H1 (cell line): ENCODE data around the gene AHI1. TPM values are rescaled to one million over a fixed set of nuclear protein-coding genes. Genes with fewer than 3 reads are reported as not detected.

Experiments
- CTCF ChIA-PET: fragments of 300-600 bp; sonication (Branson Sonifier 250); formaldehyde crosslinking; loops from one replicate; lab custom pipeline; 2021; ENCODE audit not compliant: partially characterized antibody; lab: Charles Lee
- POLR2A ChIA-PET: fragments of 300-600 bp; sonication (Branson Sonifier 250); formaldehyde crosslinking; loops from one replicate; lab custom pipeline; 2021; ENCODE audit warnings: inconsistent platforms; ENCODE audit not compliant: partially characterized antibody; lab: Charles Lee
- DNase-seq, 2 experiments: peaks; one replicate each; pipeline versions ENCODE4 v3.0.0 to v3.0.0-alpha.2; 2010 to 2022; ENCODE audit warnings: low spot score in 2 of 2, low read depth in 1 of 2, mixed read lengths in 1 of 2
- FAIRE-seq: peaks from 2 replicates; lab custom pipeline; 2011; peaks lifted over from hg19 to GRCh38; lab: Jason Lieb, UNC
- H2AFZ ChIP-seq: 2 replicates; pipeline ENCODE4 v1.8.1; 2012; ENCODE audit warnings: low read length, inconsistent platforms
- H2AK5ac ChIP-seq: 2 replicates; pipeline ENCODE4 v1.6.1; 2013; ENCODE audit warnings: low read depth, low read length
- H2BK120ac ChIP-seq: replicated peaks from 2 replicates; pipeline ENCODE3; 2013; ENCODE audit warnings: low read depth, low read length, inconsistent platforms
- H2BK12ac ChIP-seq: 2 replicates; pipeline ENCODE4 v1.6.1; 2013; ENCODE audit warnings: low read depth, low read length
- H2BK15ac ChIP-seq: 2 replicates; pipeline ENCODE4 v1.6.1; 2013; ENCODE audit warnings: low read length
- H2BK20ac ChIP-seq: 2 replicates; pipeline ENCODE4 v1.6.1; 2013; ENCODE audit warnings: low read length
- H2BK5ac ChIP-seq: 2 replicates; pipeline ENCODE4 v1.6.1; 2013; ENCODE audit warnings: low read depth, low read length
- H3K14ac ChIP-seq: 2 replicates; pipeline ENCODE4 v1.6.1; 2013; ENCODE audit warnings: inconsistent platforms; ENCODE audit not compliant: insufficient read length
- H3K18ac ChIP-seq: 2 replicates; pipeline ENCODE4 v1.6.1; 2013; ENCODE audit warnings: low read length; ENCODE audit errors: extremely low read depth
- H3K23ac ChIP-seq: 2 replicates; pipeline ENCODE4 v1.6.1; 2013; ENCODE audit warnings: inconsistent platforms; ENCODE audit not compliant: insufficient read length
- H3K23me2 ChIP-seq: 2 replicates; pipeline ENCODE4 v1.6.1; 2013; ENCODE audit warnings: low read depth, low read length
- H3K27ac ChIP-seq: 2 replicates; pipeline ENCODE4 v1.6.1; 2011; ENCODE audit warnings: low read depth, low read length, inconsistent platforms
- H3K27me3 ChIP-seq, 4 experiments: replicated peaks in 1 of 4; 1 replicate in 1 of 4; 2 replicates in 3 of 4; pipeline versions ENCODE4 v1.6.1 to v1.8.1; 2011 to 2013; ENCODE audit warnings: low read length in 3 of 4, mild to moderate bottlenecking in 3 of 4, inconsistent platforms in 2 of 4, mixed read lengths in 2 of 4, moderate library complexity in 1 of 4; ENCODE audit not compliant: control insufficient read depth in 3 of 4, insufficient read depth in 3 of 4; ENCODE audit errors: extremely low read depth in 1 of 4
- H3K36me3 ChIP-seq, 4 experiments: 2 replicates each; pipeline versions ENCODE4 v1.6.1 to v1.8.1; 2011 to 2013; ENCODE audit warnings: mild to moderate bottlenecking in 4 of 4, low read length in 3 of 4, moderate library complexity in 2 of 4, control low read depth in 1 of 4, inconsistent platforms in 1 of 4; ENCODE audit not compliant: insufficient read depth in 4 of 4, control insufficient read depth in 2 of 4
- H3K4ac ChIP-seq: replicated peaks from 2 replicates; pipeline ENCODE3; 2013; ENCODE audit warnings: low read length, low read depth, mixed read lengths, inconsistent platforms; ENCODE audit not compliant: insufficient read length
- H3K4me1 ChIP-seq, 4 experiments: replicated peaks in 1 of 4; 1 replicate in 1 of 4; 2 replicates in 3 of 4; pipeline versions ENCODE4 v1.6.1 to v1.8.1; 2011 to 2013; ENCODE audit warnings: low read length in 3 of 4, inconsistent platforms in 2 of 4, mixed read lengths in 1 of 4; ENCODE audit not compliant: insufficient read depth in 4 of 4, control insufficient read depth in 3 of 4
- H3K4me2 ChIP-seq, 2 experiments: 2 replicates each; pipeline versions ENCODE4 v1.6.1 to v1.8.1; 2011 to 2013; ENCODE audit warnings: low read depth in 2 of 2, low read length in 2 of 2, control low read depth in 1 of 2, inconsistent platforms in 1 of 2, mild to moderate bottlenecking in 1 of 2; ENCODE audit not compliant: insufficient read depth in 1 of 2
- H3K4me3 ChIP-seq, 4 experiments: fragments of 200-600, 300-600 bp in 1 of 4; sonication (generic), shearing (Covaris generic), sonication (Bioruptor Twin) in 1 of 4; 2 replicates each; pipeline versions ENCODE4 v1.5.1 to v1.8.1; 2011 to 2016; ENCODE audit warnings: low read length in 4 of 4, low read depth in 3 of 4, control low read depth in 2 of 4, inconsistent platforms in 2 of 4, mild to moderate bottlenecking in 2 of 4, mixed read lengths in 1 of 4, moderate library complexity in 1 of 4; ENCODE audit not compliant: insufficient read depth in 2 of 4; ENCODE audit errors: extremely low read depth in 1 of 4
- H3K56ac ChIP-seq: replicated peaks from 2 replicates; pipeline ENCODE3; 2013; ENCODE audit warnings: low read depth, mild to moderate bottlenecking, mixed read lengths, low read length, inconsistent platforms; ENCODE audit not compliant: insufficient read length
- H3K79me1 ChIP-seq: 2 replicates; pipeline ENCODE4 v1.6.1; 2013; ENCODE audit warnings: low read depth, low read length, control low read depth
- H3K79me2 ChIP-seq, 2 experiments: 2 replicates each; pipeline versions ENCODE4 v1.6.1 to v1.8.1; 2012 to 2013; ENCODE audit warnings: low read length in 2 of 2, mild to moderate bottlenecking in 2 of 2, inconsistent platforms in 1 of 2; ENCODE audit not compliant: insufficient read depth in 2 of 2, control insufficient read depth in 1 of 2
- H3K9ac ChIP-seq, 4 experiments: replicated peaks in 1 of 4; 1 replicate in 1 of 4; 2 replicates in 3 of 4; pipeline versions ENCODE4 v1.6.1 to v1.8.1; 2011 to 2013; ENCODE audit warnings: low read depth in 3 of 4, low read length in 3 of 4, control low read depth in 2 of 4, mild to moderate bottlenecking in 2 of 4, moderate library complexity in 2 of 4, inconsistent platforms in 1 of 4; ENCODE audit errors: extremely low read depth in 1 of 4
- H3K9me3 ChIP-seq, 2 experiments: 2 replicates each; pipeline versions ENCODE4 v1.6.1 to v1.8.1; 2012 to 2013; ENCODE audit warnings: mild to moderate bottlenecking in 2 of 2, moderate library complexity in 2 of 2, control low read depth in 1 of 2, inconsistent platforms in 1 of 2, low read depth in 1 of 2, low read length in 1 of 2, mixed read lengths in 1 of 2; ENCODE audit not compliant: insufficient read depth in 2 of 2
- H4K20me1 ChIP-seq, 2 experiments: replicated peaks in 1 of 2; 2 replicates each; pipeline versions ENCODE3 to v1.8.1; 2011 to 2013; ENCODE audit warnings: inconsistent platforms in 2 of 2, low read length in 2 of 2, mild to moderate bottlenecking in 1 of 2; ENCODE audit not compliant: insufficient read depth in 2 of 2, control insufficient read depth in 1 of 2
- H4K5ac ChIP-seq: 2 replicates; pipeline ENCODE4 v1.6.1; 2013; ENCODE audit warnings: low read length, low read depth, mixed read lengths, inconsistent platforms; ENCODE audit not compliant: insufficient read length
- H4K8ac ChIP-seq: 2 replicates; pipeline ENCODE4 v1.8.0; 2013; ENCODE audit warnings: mild to moderate bottlenecking, moderate library complexity, low read length, inconsistent platforms; ENCODE audit not compliant: insufficient read depth; ENCODE audit errors: extremely low read depth
- H4K91ac ChIP-seq: replicated peaks from 2 replicates; pipeline ENCODE3; 2013; ENCODE audit warnings: low read length, mixed read lengths, inconsistent platforms; ENCODE audit not compliant: insufficient read length
- KDM1A ChIP-seq: fragments of 200-600, 300-600 bp; sonication (generic); IDR thresholded peaks from 2 replicates; pipeline ENCODE4 v1.7.1; 2016; ENCODE audit warnings: mild to moderate bottlenecking, low read length, borderline replicate concordance
- MAX ChIP-seq: IDR thresholded peaks from 2 replicates; pipeline ENCODE4 v1.6.1; 2012; ENCODE audit warnings: inconsistent platforms
- PHF8 ChIP-seq: fragments of 200-600 bp; sonication (generic); conservative IDR thresholded peaks from 2 replicates; pipeline ENCODE4 v1.7.1; 2012; ENCODE audit warnings: low read depth, mild to moderate bottlenecking, inconsistent platforms, low read length, moderate library complexity
- POLR2A ChIP-seq, 2 experiments: IDR thresholded peaks; 1 replicate in 1 of 2; 2 replicates in 1 of 2; pipeline ENCODE4 v1.6.1; 2011; ENCODE audit warnings: low read depth in 2 of 2, low read length in 2 of 2, mild to moderate bottlenecking in 2 of 2; ENCODE audit errors: control extremely low read depth in 1 of 2
- POU5F1 ChIP-seq: IDR thresholded peaks from 2 replicates; pipeline ENCODE4 v1.6.1; 2011; ENCODE audit warnings: low read depth, mild to moderate bottlenecking, low read length, moderate library complexity
- RAD21 ChIP-seq, 2 experiments: IDR thresholded peaks in 1 of 2; conservative IDR thresholded peaks in 1 of 2; 2 replicates each; pipeline ENCODE4 v1.6.1; 2011; ENCODE audit warnings: low read depth in 2 of 2, low read length in 2 of 2, improper control_type of control experiment in 1 of 2, inconsistent platforms in 1 of 2, mild to moderate bottlenecking in 1 of 2, moderate library complexity in 1 of 2
- RFX5 ChIP-seq: IDR thresholded peaks from 2 replicates; pipeline ENCODE4 v1.6.1; 2011; ENCODE audit warnings: low read depth, low read length, improper control_type of control experiment, borderline replicate concordance
- SIN3A ChIP-seq, 2 experiments: IDR thresholded peaks in 1 of 2; conservative IDR thresholded peaks in 1 of 2; 2 replicates each; pipeline ENCODE4 v1.6.1; 2011 to 2012; ENCODE audit warnings: low read length in 2 of 2, improper control_type of control experiment in 1 of 2, low read depth in 1 of 2, mild to moderate bottlenecking in 1 of 2
- SIRT6 ChIP-seq: IDR thresholded peaks from one replicate; pipeline ENCODE4 v1.7.1; 2012; ENCODE audit warnings: low read length, inconsistent platforms
- SP2 ChIP-seq: IDR thresholded peaks from 2 replicates; pipeline ENCODE4 v1.6.1; 2012; ENCODE audit warnings: mild to moderate bottlenecking, low read length, inconsistent platforms
- TAF1 ChIP-seq: IDR thresholded peaks from 2 replicates; pipeline ENCODE4 v1.6.1; 2011; ENCODE audit warnings: mild to moderate bottlenecking, low read depth, low read length
- TEAD4 ChIP-seq: IDR thresholded peaks from 2 replicates; pipeline ENCODE4 v1.6.1; 2012; ENCODE audit warnings: low read depth, low read length, inconsistent platforms, mixed read lengths
- polyA plus RNA-seq, 7 experiments: library from polyadenylated mRNA; depleted of rRNA in 3 of 7; stranded (reverse) in 5 of 7; unstranded in 2 of 7; fragments of >200 nt in 5 of 7; fragments of 200-250 nt in 2 of 7; gene quantifications; 1 replicate in 5 of 7; 2 replicates in 1 of 7; 4 replicates in 1 of 7; pipeline versions ENCODE4 v1.2.1 to v1.2.3, GENCODE V29; 2011 to 2013; ENCODE audit warnings: missing spikeins in 2 of 7, mixed read lengths in 2 of 7
- total RNA-seq: library from RNA; stranded (reverse); fragmentation: NEBNext Ultra II Directional; extraction: Animal tissue kit (Norgen Biotek cat#: 25700); gene quantifications from 2 replicates; pipeline ENCODE4 v1.2.1, GENCODE V29; 2021
- TF ChIP-seq, protein P1 (sequence below), 3 experiments: IDR thresholded peaks; 1 replicate in 2 of 3; 2 replicates in 1 of 3; pipeline versions ENCODE4 v1.5.1 to v1.6.1; 2011; ENCODE audit warnings: low read length in 3 of 3, mild to moderate bottlenecking in 3 of 3, inconsistent platforms in 2 of 3, low read depth in 1 of 3, moderate library complexity in 1 of 3; ENCODE audit not compliant: insufficient read depth in 1 of 3; ENCODE audit errors: control extremely low read depth in 1 of 3

AHI1 gene
- total and polyA plus RNA-seq, 2 of the 8 experiments (the other 6 are each of a cell fraction or from before 2014, with no cell fraction given), result 4.2 to 19.6 TPM

DNA sequence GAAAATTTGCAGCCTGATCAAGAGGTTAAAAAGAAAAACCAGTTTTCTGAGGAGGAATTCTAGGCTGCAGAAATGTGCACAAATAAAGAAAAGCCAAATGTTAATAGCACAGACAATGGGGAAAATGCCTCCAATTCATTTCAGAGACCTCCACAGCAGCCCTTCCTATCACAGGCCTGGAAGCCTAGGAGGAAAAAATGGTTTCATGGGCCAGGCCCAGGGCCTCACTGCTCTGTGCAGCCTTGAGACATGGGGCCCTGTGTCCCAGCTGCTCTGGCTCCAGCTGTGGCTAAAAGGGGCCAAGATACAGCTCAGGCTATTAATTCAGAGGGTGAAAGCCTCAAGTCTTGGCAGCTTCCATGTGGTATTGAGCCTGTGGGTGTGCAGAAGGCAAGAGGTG lies 18.9 kb downstream of the AHI1 start:
- no peak for FAIRE-seq
- Histone ChIP-seq H4K20me1 (no peaks in the 10 kb centered on the region), H3K27ac (no peak overlapping the region), H2BK15ac (no peak overlapping the region), H3K36me3 (peaks cover 0 to 41% (median 15%) of the 10 kb centered on the region in 4 experiments; a peak in 4 of 8 replicates), H3K23me2 (no peaks in the 10 kb centered on the region), H3K4me2 (no peak overlapping the region), H3K9ac (no peak overlapping the region), H3K27me3 (no peaks in the 10 kb centered on the region), H3K4ac (no peak overlapping the region), H2BK120ac (no peak overlapping the region), H2BK5ac (no peak overlapping the region), H2AFZ (no peak overlapping the region), H2AK5ac (no peak overlapping the region), H2BK20ac (no peak overlapping the region), H3K23ac (no peak overlapping the region), H4K91ac (no peak overlapping the region), H3K56ac (no peak overlapping the region), H3K18ac (no peak overlapping the region), H3K79me2 (no peaks in the 10 kb centered on the region), H3K4me1 (no peaks in the 10 kb centered on the region), H3K9me3 (peaks cover 27 to 38% of the 10 kb centered on the region in 2 experiments), H4K8ac (no peak overlapping the region), H2BK12ac (no peak overlapping the region), H4K5ac (no peak overlapping the region), H3K79me1 (no peaks in the 10 kb centered on the region), H3K4me3 (no peak overlapping the region), H3K14ac (no peak overlapping the region)
- ChIA-PET CTCF (no interaction called here), POLR2A (no interaction called here)
- DNase-seq, result no peak
- TF ChIP-seq SIN3A (conservative IDR thresholded peaks at IDR 0.05 in 1 of 2, IDR thresholded peaks at IDR 0.05 in 1 of 2; ENCODE audit: low read depth in 1 of 2, low read length in 2 of 2) (no peak), PHF8 (no peak), POU5F1 (no peak), SP2 (no peak), KDM1A (no peak), TAF1 (no peak), MAX (no peak), RFX5 (no peak), TEAD4 (no peak), SIRT6 (no peak), RAD21 (IDR thresholded peaks at IDR 0.05 in 1 of 2, conservative IDR thresholded peaks at IDR 0.05 in 1 of 2; ENCODE audit: low read depth in 2 of 2, low read length in 2 of 2) (no peak), POLR2A (IDR thresholded peaks at IDR 0.05; ENCODE audit: control extremely low read depth in 1 of 2, low read depth in 2 of 2, low read length in 2 of 2) (no peak)
- TF ChIP-seq, protein P1, sequence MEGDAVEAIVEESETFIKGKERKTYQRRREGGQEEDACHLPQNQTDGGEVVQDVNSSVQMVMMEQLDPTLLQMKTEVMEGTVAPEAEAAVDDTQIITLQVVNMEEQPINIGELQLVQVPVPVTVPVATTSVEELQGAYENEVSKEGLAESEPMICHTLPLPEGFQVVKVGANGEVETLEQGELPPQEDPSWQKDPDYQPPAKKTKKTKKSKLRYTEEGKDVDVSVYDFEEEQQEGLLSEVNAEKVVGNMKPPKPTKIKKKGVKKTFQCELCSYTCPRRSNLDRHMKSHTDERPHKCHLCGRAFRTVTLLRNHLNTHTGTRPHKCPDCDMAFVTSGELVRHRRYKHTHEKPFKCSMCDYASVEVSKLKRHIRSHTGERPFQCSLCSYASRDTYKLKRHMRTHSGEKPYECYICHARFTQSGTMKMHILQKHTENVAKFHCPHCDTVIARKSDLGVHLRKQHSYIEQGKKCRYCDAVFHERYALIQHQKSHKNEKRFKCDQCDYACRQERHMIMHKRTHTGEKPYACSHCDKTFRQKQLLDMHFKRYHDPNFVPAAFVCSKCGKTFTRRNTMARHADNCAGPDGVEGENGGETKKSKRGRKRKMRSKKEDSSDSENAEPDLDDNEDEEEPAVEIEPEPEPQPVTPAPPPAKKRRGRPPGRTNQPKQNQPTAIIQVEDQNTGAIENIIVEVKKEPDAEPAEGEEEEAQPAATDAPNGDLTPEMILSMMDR (IDR thresholded peaks at IDR 0.05; ENCODE audit: control extremely low read depth in 1 of 3, insufficient read depth in 1 of 3, low read depth in 1 of 3, low read length in 3 of 3), result no peak
